Smooth muscle cell (in vitro differentiated cells): ENCODE measurements around the gene CES1. TPM values are rescaled to one million over a fixed set of nuclear protein-coding genes. Genes with fewer than 3 reads are reported as not detected.

Experiments
- DNase-seq: peaks from one replicate; lab custom pipeline; 2025; ENCODE audit not compliant: unreplicated experiment; lab: John Stamatoyannopoulos, UW
- H2AFZ ChIP-seq: fragments of 200-600 bp; sonication (generic); 2 replicates; pipeline ENCODE4 v1.6.0; 2016; ENCODE audit warnings: antibody characterized with exemption, low read depth, mild to moderate bottlenecking
- H3F3A ChIP-seq: fragments of 200-600 bp; sonication (generic); 2 replicates; pipeline ENCODE4 v1.6.0; 2017; ENCODE audit warnings: antibody characterized with exemption, low read depth
- H3K27ac ChIP-seq: fragments of 200-600 bp; sonication (generic); 2 replicates; pipeline ENCODE4 v1.5.1; 2016; ENCODE audit warnings: low read depth, mild to moderate bottlenecking
- H3K27me3 ChIP-seq: fragments of 200-600 bp; sonication (generic); 2 replicates; pipeline ENCODE4 v1.6.1; 2016; ENCODE audit warnings: low read depth, mild to moderate bottlenecking
- H3K36me3 ChIP-seq: fragments of 200-600 bp; sonication (generic); 2 replicates; pipeline ENCODE4 v1.5.1; 2016; ENCODE audit warnings: low read depth
- H3K4me1 ChIP-seq: fragments of 200-600 bp; sonication (generic); 2 replicates; pipeline ENCODE4 v1.5.1; 2016; ENCODE audit warnings: low read depth
- H3K4me2 ChIP-seq: fragments of 200-600 bp; sonication (generic); 2 replicates; pipeline ENCODE4 v1.6.0; 2016; ENCODE audit warnings: mild to moderate bottlenecking
- H3K4me3 ChIP-seq: fragments of 200-600 bp; sonication (generic); 2 replicates; pipeline ENCODE4 v1.5.1; 2016; ENCODE audit warnings: mild to moderate bottlenecking
- H3K79me2 ChIP-seq: fragments of 200-600 bp; sonication (generic); 2 replicates; pipeline ENCODE4 v1.6.0; 2016; ENCODE audit warnings: low read depth, mild to moderate bottlenecking
- H3K9ac ChIP-seq: fragments of 200-600 bp; sonication (generic); 2 replicates; pipeline ENCODE4 v1.6.0; 2016; ENCODE audit warnings: low read depth
- H3K9me3 ChIP-seq: fragments of 200-600 bp; sonication (generic); replicated peaks from 2 replicates; pipeline ENCODE4 v1.5.1; 2016; ENCODE audit warnings: low read depth
- H4K20me1 ChIP-seq: fragments of 200-600 bp; sonication (generic); 2 replicates; pipeline ENCODE4 v1.6.0; 2016; ENCODE audit warnings: low read depth
- CTCF ChIP-seq: fragments of 200-600 bp; sonication (generic); IDR thresholded peaks from 2 replicates; pipeline ENCODE4 v1.5.1; 2017; ENCODE audit warnings: borderline replicate concordance, mild to moderate bottlenecking, antibody characterized with exemption; ENCODE audit not compliant: insufficient read depth, poor library complexity, severe bottlenecking
- WGBS: methylation state at CpG from one replicate; pipeline ENCODE4 v1.1.7; 2016; ENCODE audit warnings: low lambda C conversion rate; 5-methylcytosine and 5-hydroxymethylcytosine counted together
- polyA plus RNA-seq: library from polyadenylated mRNA; unstranded; fragments of >200 nt; fragmentation: Nextera tagmentation; extraction: Ambion mirVana; gene quantifications from 2 replicates; pipeline ENCODE4 v1.2.1, GENCODE V29; 2016
- total RNA-seq: library from RNA; depleted of rRNA; stranded (reverse); fragments of >200 nt; gene quantifications from 2 replicates; pipeline ENCODE4 v1.2.3, GENCODE V29; 2014

Gene CES1
- not detected in 2 replicates for total RNA-seq
- polyA plus RNA-seq, result 0.74 TPM in 1 of 2 replicates, not detected in the other

DNA sequence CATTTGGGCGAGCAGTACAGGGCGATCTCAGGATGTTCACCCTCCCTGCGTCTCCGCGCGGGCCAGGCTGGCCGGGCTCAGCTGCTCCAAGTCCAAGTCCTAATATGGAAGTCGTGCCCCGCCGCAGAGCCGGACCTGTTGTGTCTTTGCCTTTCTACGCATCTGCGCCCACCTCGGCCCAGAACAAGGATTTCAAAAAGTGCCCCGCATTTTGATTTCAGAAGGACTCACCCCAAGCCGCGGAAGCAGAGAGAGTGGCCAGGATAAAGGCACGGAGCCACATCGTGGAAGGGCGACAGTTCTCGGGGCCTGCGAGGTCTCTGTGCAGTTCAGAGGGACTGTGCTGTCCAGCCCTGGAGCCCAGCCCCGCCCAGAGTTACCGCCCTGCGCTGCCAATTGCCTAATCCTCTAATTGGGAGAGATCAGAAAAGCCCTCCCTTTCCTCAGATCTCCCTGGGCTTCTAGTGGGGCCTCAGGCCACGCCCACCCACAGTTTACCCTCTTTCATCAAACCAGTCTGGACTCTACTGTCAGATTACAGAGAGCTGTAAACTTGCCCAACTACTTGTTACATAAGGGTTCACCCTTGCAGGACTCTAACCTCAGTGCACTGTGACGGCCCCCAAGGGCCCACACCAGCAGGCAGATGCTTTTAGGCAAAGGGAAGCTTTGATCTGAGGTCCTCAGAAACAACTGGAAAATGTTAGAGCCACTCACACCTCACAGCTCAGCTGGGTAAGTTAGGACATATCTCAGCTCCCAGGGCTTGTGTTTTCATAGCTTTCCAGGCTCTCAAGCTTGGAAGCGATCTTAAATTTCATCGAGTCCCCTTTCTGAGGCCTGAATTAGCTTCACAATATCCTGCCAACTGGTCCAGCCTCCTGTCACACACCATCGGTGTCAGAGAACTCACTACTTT is at the start of gene CES1:
Gene CES1 (minus strand): TSS at position 324 of the 919 bp plus-strand sequence. CDS start 41 bp downstream, at position 283.
- no peak for TF ChIP-seq CTCF
- Histone ChIP-seq H3K4me2 (no peak within 1 kb of the TSS), H2AFZ (no peak within 1 kb of the TSS), H3K27me3 (peaks cover 7% of the 10 kb centered on the region), H3K27ac (no peak within 1 kb of the TSS), H3K9ac (no peak within 1 kb of the TSS), H3F3A (no peaks in the 10 kb centered on the region), H4K20me1 (no peaks in the 10 kb centered on the region), H3K79me2 (no peaks in the 10 kb centered on the region), H3K9me3 (no peaks in the 10 kb centered on the region), H3K4me1 (no peaks in the 10 kb centered on the region), H3K36me3 (no peaks in the 10 kb centered on the region), H3K4me3 (no peak within 1 kb of the TSS)
- 81% methylated on average over 30 of the region's 30 CpGs for WGBS
- no peak for DNase-seq

DNA sequence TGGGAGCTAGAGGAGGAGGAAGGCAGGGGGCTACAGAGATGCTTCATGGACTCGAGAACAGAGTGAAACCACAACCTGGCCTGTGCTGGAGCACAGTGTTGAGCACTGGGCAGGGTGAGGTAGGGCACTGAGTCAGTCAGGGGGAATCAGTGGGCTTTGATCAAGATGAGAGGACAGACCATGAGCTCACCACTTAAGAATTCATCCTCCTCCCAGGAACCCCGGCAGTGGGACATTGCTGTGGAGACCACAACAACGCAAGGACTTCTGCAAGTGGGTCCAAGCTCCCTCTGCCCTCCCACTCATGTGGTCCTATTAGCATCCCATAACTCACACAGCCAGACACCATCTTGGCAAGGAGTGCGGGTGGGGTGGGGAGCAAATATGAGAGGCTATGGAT is 44.0 kb upstream of the CES1 start:
- Histone ChIP-seq H3K79me2 (no peaks in the 10 kb centered on the region), H3K9me3 (no peaks in the 10 kb centered on the region), H3F3A (no peaks in the 10 kb centered on the region), H3K9ac (peak overlapping the region; percentile 29), H3K36me3 (no peaks in the 10 kb centered on the region), H3K27ac (no peak overlapping the region), H3K27me3 (no peaks in the 10 kb centered on the region), H3K4me1 (no peaks in the 10 kb centered on the region), H3K4me2 (no peak overlapping the region), H3K4me3 (no peak overlapping the region), H2AFZ (no peak overlapping the region), H4K20me1 (no peaks in the 10 kb centered on the region)
- DNase-seq, result no peak
- TF ChIP-seq CTCF, result no peak
- 56% methylated on average over 4 of the region's 4 CpGs for WGBS

DNA sequence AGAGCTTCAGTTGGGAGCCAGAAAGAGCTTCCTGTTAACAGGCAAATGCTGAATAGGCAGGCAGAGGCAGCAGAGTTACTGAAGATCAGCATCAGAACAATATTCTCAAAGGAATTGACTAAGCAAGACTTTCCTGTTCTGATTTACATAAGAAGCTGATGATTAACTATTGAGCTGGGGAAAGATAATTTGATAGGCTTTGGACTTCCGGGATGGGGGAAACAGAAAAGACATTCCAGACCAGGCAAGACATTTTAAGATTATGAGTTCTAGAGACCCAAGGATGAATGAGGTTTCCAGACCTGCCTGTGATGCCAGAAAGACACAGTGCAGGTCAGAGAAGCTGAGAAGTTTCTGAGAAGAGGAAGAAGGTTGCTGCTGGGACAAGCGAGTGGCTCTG is 42.4 kb upstream of the CES1 start, which contains the start of gene CES5A:
Gene CES5A (minus strand): TSS at position 101 of the 400 bp plus-strand sequence. CDS start 152 bp downstream, outside the sequence.
- Histone ChIP-seq H4K20me1 (no peaks in the 10 kb centered on the region), H3K4me3 (no peak within 1 kb of the TSS), H3K4me1 (no peaks in the 10 kb centered on the region), H3K79me2 (no peaks in the 10 kb centered on the region), H2AFZ (no peak within 1 kb of the TSS), H3K9ac (no peak within 1 kb of the TSS), H3K4me2 (no peak within 1 kb of the TSS), H3K9me3 (no peaks in the 10 kb centered on the region), H3K27me3 (no peaks in the 10 kb centered on the region), H3F3A (no peaks in the 10 kb centered on the region), H3K36me3 (no peaks in the 10 kb centered on the region), H3K27ac (no peak within 1 kb of the TSS)
- DNase-seq, result no peak
- TF ChIP-seq CTCF, result no peak
- WGBS, result 91% methylated on average over 2 of the region's 2 CpGs
